ENCODE data around the gene MMP11.
A peak's percentile ranks its signal among the peaks of the same experiment; 100 is the strongest.

Gene MMP11

DNA sequence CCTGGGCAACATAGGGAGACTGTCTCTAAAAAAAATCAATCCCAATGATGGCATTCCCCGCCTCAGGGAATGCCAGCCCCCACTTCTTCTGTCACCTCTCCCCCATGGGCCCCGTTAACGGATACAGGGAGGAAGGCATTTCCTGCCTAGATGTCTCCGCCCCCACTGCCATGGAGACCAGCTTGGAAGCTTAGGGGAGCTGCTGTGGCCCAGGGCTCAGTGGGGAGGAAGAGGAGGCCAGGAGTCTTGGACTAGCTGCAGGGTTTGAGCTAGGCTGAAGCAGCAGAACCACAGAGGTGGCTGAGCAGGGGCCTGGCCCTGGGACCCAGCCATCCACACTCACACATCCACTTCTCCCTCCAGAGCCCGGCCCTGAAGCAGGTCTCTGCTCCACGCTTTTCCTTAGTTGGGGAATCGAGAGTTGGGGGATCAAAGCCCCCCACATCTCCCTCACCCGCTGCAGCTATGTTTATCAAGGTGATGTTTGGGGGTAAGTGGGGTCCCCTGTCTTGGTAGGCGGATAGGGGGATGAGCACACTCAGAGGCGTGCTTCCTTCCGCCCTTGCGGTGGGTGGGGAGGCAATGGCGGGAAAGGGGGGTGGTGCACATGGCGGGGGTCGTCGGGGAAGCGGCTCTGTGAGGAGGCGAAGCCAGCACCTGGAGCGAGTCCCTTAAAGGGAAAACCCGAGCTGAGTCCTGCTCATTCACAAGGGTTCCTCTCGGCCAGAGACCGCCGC lies 9.6 kb upstream of the MMP11 start, which contains the start of gene C22orf15:
Gene C22orf15 (plus strand): TSS at position 149 of the 737 bp plus-strand sequence. CDS start 317 bp downstream, at position 466.
- DNase-seq: peak; percentile 26

GRCh38 chr22:23763579-23763945 lies 9.1 kb upstream of the MMP11 start:
- DNase-seq: peak; percentile 62

- no peak for DNase-seq
Observed at GRCh38 chr22:23763954-23764353, 8.7 kb upstream of the MMP11 start.

GRCh38 chr22:23764899-23765881 lies 7.5 kb upstream of the MMP11 start:
- no peak for DNase-seq

DNA sequence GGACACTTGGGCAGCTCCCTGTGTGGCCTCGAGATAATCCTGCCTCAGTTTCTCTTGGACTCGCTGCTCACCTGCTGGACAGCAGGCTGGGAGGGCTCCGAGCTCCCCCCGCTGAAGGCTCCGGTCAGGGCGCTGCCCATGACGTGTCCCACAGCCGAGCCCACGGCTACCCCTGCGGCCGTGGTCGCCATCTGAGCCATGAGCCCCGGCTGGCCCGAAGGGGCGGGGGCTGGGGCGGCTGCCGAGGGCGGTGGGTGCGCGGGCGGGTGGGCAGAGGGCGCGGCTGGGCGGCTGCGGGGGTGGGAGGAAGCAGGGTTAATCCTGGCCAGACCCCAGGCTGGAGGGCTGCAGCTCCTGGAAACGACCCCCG lies 5.4 kb upstream of the MMP11 start:
- no peak for DNase-seq

DNA sequence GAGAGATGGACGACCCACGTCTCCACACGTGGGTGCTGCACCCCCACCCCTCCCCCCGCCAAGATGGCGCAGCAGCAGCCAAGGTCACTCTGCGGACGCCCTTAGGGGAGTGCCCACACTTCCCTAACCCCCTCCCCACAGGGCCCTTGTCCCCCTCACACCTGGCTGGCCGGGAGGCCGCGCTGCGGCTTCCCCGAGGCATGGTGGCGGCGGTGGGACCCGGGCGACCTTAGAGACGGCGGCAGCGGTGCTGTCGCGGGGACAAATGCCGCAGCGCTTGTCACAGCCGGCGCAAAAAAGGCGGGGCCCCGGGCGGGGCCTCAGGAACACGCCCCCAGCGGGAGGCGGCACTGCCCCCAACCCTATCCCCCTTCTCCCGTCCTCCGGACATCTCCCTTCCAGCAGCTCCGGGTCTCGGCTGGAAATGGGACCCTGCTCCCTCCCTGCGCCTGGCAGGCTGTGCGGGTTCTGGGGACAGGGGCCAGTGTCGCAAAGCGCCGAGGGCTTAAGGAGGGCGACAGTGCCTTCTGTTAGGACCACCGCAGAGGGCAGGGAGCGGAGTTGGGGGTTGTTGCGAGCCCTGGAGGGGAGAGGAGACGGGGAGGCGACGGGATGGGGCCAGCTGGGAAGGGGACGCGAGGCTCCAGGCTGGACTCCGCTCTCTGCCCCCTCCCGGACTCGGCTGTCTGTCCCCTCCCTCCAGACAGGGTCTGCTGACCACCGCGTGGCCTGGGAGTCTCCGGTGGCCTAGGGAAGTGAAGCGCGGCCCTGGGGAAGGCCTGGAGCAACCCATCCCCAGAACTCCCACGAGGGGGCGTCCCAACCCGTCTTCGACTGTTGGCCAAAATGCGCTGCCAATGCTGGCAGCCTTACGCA lies 4.7 kb upstream of the MMP11 start, which contains the start of gene CHCHD10:
Gene CHCHD10 (minus strand): TSS at position 300 of the 876 bp plus-strand sequence. CDS start 98 bp downstream, at position 202.
- DNase-seq: peak; percentile 86

- DNase-seq: no peak
Observed at GRCh38 chr22:23769321-23769965, 3.2 kb upstream of the MMP11 start.

- no peak for DNase-seq
Observed at GRCh38 chr22:23772315-23772648, 367 bp upstream of the MMP11 start.

GRCh38 chr22:23773483-23774113 lies 949 bp downstream of the MMP11 start:
- no peak for DNase-seq

GRCh38 chr22:23774114-23774921 lies 1.7 kb downstream of the MMP11 start:
- no peak for DNase-seq

DNA sequence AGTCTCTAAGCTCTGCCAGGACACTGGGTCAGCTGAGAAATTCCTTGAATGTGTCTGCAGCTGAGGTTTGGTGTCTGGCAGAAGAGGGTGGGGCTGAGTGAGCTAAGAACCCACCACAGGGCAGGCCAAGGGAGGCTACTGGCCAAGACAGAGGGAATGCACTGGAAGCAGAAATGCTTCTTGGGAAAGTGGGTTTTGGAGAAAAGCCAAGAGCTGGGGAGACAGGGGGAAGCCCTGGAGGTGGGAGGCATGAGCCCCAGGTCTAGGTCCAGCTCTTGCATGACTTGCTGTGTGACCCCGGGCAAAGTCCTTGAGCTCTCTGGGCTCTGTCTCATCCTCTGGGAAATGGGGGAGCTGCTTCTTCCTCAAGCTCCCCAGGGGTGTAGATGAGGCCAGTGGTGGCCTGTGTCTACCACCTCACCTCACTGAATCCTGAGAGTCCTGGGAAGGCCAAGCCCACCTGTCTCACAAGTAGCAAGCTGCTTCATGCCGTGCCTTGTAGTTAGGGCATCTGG lies 2.3 kb downstream of the MMP11 start:
- DNase-seq: no peak

- DNase-seq: no peak
Observed at GRCh38 chr22:23775779-23776375, 3.2 kb downstream of the MMP11 start.

GRCh38 chr22:23777776-23778576 lies 5.3 kb downstream of the MMP11 start:
- DNase-seq: no peak

- DNase-seq: no peak
Observed at GRCh38 chr22:23778577-23778900, 5.9 kb downstream of the MMP11 start.

DNA sequence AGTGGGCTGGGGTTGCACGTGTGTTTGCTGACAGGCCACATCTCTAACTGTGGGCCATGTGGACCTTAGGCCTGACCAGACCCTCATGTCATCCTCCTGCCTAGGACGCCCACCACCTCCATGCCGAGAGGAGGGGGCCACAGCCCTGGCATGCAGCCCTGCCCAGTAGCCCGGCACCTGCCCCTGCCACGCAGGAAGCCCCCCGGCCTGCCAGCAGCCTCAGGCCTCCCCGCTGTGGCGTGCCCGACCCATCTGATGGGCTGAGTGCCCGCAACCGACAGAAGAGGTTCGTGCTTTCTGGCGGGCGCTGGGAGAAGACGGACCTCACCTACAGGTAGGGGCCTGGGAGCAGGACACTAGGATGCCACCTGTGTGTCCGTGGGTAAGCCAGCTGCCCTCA lies 6.4 kb downstream of the MMP11 start:
- no peak for DNase-seq

DNA sequence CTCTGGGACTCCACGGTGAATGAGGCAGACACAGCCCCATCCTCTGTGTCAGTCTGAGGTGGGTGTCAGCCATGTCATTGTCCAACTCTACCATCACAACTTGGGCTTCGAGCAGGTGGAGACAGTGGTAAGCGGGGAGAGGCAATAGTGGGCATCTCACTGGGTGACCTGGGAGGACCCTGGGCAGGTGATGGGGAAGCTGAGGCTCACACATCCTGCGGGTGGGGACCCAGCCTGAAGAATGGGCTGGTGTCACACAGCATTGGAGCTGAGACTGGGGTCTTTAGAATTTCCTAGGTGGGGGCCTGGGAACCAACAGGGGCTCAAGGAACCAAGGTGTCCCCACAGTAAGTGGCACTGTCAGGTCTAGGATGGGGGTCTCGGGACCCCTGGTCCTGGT lies 7.1 kb downstream of the MMP11 start:
- no peak for DNase-seq

- no peak for DNase-seq
Observed at GRCh38 chr22:23780146-23780748, 7.6 kb downstream of the MMP11 start.

GRCh38 chr22:23781065-23781464 lies 8.4 kb downstream of the MMP11 start:
- DNase-seq: no peak

DNA sequence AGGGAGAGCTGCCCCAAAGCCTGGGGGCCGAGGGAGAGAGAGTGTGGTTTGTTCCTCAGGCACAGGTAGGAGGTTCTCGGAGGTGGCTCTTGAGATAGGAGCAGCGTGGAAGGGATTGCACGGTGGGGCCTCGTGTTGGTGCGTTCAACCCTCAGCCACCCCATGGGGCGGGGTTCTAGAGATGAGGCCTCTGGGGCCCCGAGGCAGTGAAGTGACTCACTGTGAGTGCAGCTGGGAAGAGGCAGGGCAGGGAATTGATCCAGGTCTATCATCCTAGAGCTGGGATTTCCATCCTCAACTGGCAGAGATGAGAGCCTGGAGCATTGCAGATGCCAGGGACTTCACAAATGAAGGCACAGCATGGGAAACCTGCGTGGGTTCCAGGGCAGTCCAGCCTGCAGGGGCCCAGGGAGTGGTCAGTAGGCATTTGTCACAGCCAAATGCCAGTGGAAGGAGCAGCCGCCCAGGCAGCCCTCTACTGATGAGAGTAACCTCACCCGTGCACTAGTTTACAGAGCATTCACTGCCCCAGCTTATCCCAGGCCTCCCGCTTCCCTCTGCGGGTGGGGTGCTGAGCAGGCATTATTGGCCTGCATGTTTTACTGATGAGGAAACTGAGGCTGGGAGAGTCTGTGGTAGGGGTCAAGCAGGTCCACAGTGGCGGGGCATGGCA lies 9.0 kb downstream of the MMP11 start:
- no peak for DNase-seq
